Neural cell (in vitro differentiated cells): ENCODE results near the gene RAP2A. TPM values are rescaled to one million over a fixed set of nuclear protein-coding genes. Genes with fewer than 3 reads are reported as not detected.

Experiments
- H2AFZ ChIP-seq: fragments of 200-600, 300-800 bp; sonication (generic), shearing (Covaris generic); 2 replicates; pipeline ENCODE4 v1.6.0; 2014; ENCODE audit warnings: low read depth, mild to moderate bottlenecking, antibody characterized with exemption, low read length, moderate library complexity
- H3F3A ChIP-seq: fragments of 200-600 bp; shearing (Covaris generic); 2 replicates; pipeline ENCODE4 v1.6.1; 2016; ENCODE audit warnings: mild to moderate bottlenecking, moderate library complexity, mixed read lengths, antibody characterized with exemption, low read length; ENCODE audit not compliant: insufficient read depth, poor library complexity, severe bottlenecking
- H3K27ac ChIP-seq: fragments of 200-600, 300-800 bp; sonication (generic), shearing (Covaris generic); 2 replicates; pipeline ENCODE4 v1.5.1; 2014; ENCODE audit warnings: mild to moderate bottlenecking, low read length, moderate library complexity
- H3K27me3 ChIP-seq: fragments of 300-800, 200-600 bp; sonication (generic), shearing (Covaris generic); 2 replicates; pipeline ENCODE4 v1.6.0; 2014; ENCODE audit warnings: mild to moderate bottlenecking, low read depth, low read length, moderate library complexity; ENCODE audit not compliant: insufficient read depth
- H3K36me3 ChIP-seq: fragments of 300-800, 200-600 bp; sonication (generic), shearing (Covaris generic); 2 replicates; pipeline ENCODE4 v1.5.1; 2014; ENCODE audit warnings: mild to moderate bottlenecking, antibody characterized with exemption, low read length, moderate library complexity; ENCODE audit not compliant: insufficient read depth
- H3K4me2 ChIP-seq: fragments of 300-800, 200-600 bp; sonication (generic), shearing (Covaris generic); 2 replicates; pipeline ENCODE4 v1.6.0; 2014; ENCODE audit warnings: mild to moderate bottlenecking, low read length
- H3K4me3 ChIP-seq: fragments of 300-800, 200-600 bp; sonication (generic), shearing (Covaris generic); 2 replicates; pipeline ENCODE4 v1.5.1; 2014; ENCODE audit warnings: mild to moderate bottlenecking, low read length, moderate library complexity
- H3K79me2 ChIP-seq: fragments of 200-600 bp; shearing (Covaris generic); replicated peaks from 2 replicates; pipeline ENCODE4 v1.6.0; 2014; ENCODE audit warnings: mild to moderate bottlenecking, low read length, moderate library complexity; ENCODE audit not compliant: insufficient read depth
- H3K9ac ChIP-seq: fragments of 300-800, 200-600 bp; sonication (generic), shearing (Covaris generic); 2 replicates; pipeline ENCODE4 v1.6.1; 2016; ENCODE audit warnings: mild to moderate bottlenecking, low read length, mixed read lengths
- H3K9me2 ChIP-seq: fragments of 200-600 bp; shearing (Covaris generic); 2 replicates; pipeline ENCODE4 v1.6.1; 2016; ENCODE audit warnings: mild to moderate bottlenecking, low read length, mixed read lengths; ENCODE audit not compliant: insufficient read depth
- H3K9me3 ChIP-seq: fragments of 200-600, 300-800 bp; sonication (generic), shearing (Covaris generic); 2 replicates; pipeline ENCODE4 v1.6.1; 2016; ENCODE audit warnings: mild to moderate bottlenecking, mixed run types, low read length, moderate library complexity, mixed read lengths
- H4K20me1 ChIP-seq: fragments of 200-600 bp; shearing (Covaris generic); 2 replicates; pipeline ENCODE4 v1.6.1; 2016; ENCODE audit warnings: mild to moderate bottlenecking, mixed run types; ENCODE audit not compliant: insufficient read depth
- EP300 ChIP-seq: fragments of 450-650 bp; conservative IDR thresholded peaks from 2 replicates; pipeline ENCODE4 v1.6.1; 2014; ENCODE audit warnings: antibody characterized with exemption, mild to moderate bottlenecking, moderate library complexity; ENCODE audit not compliant: poor library complexity, severe bottlenecking
- EZH2 ChIP-seq: fragments of 200-600, 300-800 bp; shearing (Covaris generic), sonication (generic); IDR thresholded peaks from 2 replicates; pipeline ENCODE4 v1.6.1; 2014; ENCODE audit warnings: antibody characterized with exemption, low read length, borderline replicate concordance, mild to moderate bottlenecking; ENCODE audit not compliant: insufficient read depth, poor library complexity, severe bottlenecking
- MXI1 ChIP-seq: fragments of 450-650 bp; conservative IDR thresholded peaks from 2 replicates; pipeline ENCODE4 v1.6.1; 2014; ENCODE audit warnings: antibody characterized with exemption, mild to moderate bottlenecking; ENCODE audit not compliant: poor library complexity, severe bottlenecking
- POLR2AphosphoS5 ChIP-seq: IDR thresholded peaks from 2 replicates; pipeline ENCODE4 v1.6.1; 2012
- RAD21 ChIP-seq: fragments of 450-650 bp; conservative IDR thresholded peaks from 2 replicates; pipeline ENCODE4 v1.6.1; 2014; ENCODE audit warnings: antibody characterized with exemption, mild to moderate bottlenecking, moderate library complexity
- SMC3 ChIP-seq: fragments of 450-650 bp; conservative IDR thresholded peaks from 2 replicates; pipeline ENCODE4 v1.6.1; 2014; ENCODE audit warnings: antibody characterized with exemption, mild to moderate bottlenecking, moderate library complexity; ENCODE audit not compliant: poor library complexity
- TAF1 ChIP-seq: IDR thresholded peaks from 2 replicates; pipeline ENCODE4 v1.6.1; 2012; ENCODE audit warnings: low read depth
- polyA plus RNA-seq: library from polyadenylated mRNA; depleted of rRNA; stranded (reverse); fragments of >200 nt; gene quantifications from 2 replicates; pipeline ENCODE4 v1.2.3, GENCODE V29; 2014
- TF ChIP-seq, protein P1 (sequence below): IDR thresholded peaks from 2 replicates; pipeline ENCODE4 v1.6.1; 2012; ENCODE audit warnings: borderline replicate concordance
- TF ChIP-seq, protein P2 (sequence below): fragments of 450-650 bp; IDR thresholded peaks from 2 replicates; pipeline ENCODE4 v1.5.1; 2014; ENCODE audit warnings: antibody characterized with exemption, mild to moderate bottlenecking, moderate library complexity; ENCODE audit not compliant: poor library complexity, severe bottlenecking

The RAP2A gene
- polyA plus RNA-seq, 1 donor from 2014 or later, result 55.3 TPM

DNA sequence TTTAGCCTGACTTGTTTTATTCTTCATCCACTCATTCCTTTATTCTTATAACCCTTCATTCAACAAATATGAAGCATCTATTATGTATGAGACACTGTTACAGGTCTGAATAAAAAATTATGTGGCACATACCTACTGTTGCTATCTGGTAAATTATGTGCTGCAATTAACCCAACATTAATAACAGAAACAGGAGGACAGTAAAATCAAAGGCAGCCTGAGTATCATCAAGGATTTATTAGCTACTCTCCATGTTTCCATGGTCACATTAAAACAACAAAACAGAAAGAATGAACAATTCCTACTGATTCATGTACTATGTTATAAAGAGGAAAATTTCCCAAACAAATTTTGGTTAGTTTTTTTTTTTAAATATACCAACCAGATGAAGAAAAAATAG lies 43.9 kb downstream of the RAP2A start:
- Histone ChIP-seq H3K9ac (no peak overlapping the region), H3K9me2 (no peaks in the 10 kb centered on the region), H3K79me2 (no peaks in the 10 kb centered on the region), H3K27me3 (no peaks in the 10 kb centered on the region), H3K36me3 (no peaks in the 10 kb centered on the region), H3K4me3 (no peak overlapping the region), H3K4me2 (no peak overlapping the region), H3K9me3 (no peaks in the 10 kb centered on the region), H3F3A (no peaks in the 10 kb centered on the region), H4K20me1 (no peaks in the 10 kb centered on the region), H2AFZ (no peak overlapping the region), H3K27ac (no peak overlapping the region)
- TF ChIP-seq, protein P1, sequence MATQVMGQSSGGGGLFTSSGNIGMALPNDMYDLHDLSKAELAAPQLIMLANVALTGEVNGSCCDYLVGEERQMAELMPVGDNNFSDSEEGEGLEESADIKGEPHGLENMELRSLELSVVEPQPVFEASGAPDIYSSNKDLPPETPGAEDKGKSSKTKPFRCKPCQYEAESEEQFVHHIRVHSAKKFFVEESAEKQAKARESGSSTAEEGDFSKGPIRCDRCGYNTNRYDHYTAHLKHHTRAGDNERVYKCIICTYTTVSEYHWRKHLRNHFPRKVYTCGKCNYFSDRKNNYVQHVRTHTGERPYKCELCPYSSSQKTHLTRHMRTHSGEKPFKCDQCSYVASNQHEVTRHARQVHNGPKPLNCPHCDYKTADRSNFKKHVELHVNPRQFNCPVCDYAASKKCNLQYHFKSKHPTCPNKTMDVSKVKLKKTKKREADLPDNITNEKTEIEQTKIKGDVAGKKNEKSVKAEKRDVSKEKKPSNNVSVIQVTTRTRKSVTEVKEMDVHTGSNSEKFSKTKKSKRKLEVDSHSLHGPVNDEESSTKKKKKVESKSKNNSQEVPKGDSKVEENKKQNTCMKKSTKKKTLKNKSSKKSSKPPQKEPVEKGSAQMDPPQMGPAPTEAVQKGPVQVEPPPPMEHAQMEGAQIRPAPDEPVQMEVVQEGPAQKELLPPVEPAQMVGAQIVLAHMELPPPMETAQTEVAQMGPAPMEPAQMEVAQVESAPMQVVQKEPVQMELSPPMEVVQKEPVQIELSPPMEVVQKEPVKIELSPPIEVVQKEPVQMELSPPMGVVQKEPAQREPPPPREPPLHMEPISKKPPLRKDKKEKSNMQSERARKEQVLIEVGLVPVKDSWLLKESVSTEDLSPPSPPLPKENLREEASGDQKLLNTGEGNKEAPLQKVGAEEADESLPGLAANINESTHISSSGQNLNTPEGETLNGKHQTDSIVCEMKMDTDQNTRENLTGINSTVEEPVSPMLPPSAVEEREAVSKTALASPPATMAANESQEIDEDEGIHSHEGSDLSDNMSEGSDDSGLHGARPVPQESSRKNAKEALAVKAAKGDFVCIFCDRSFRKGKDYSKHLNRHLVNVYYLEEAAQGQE, result no peak
- TF ChIP-seq POLR2AphosphoS5, result no peak
- TF ChIP-seq TAF1, result no peak
- no peak for TF ChIP-seq RAD21
- no peak for TF ChIP-seq EP300
- TF ChIP-seq, protein P2, sequence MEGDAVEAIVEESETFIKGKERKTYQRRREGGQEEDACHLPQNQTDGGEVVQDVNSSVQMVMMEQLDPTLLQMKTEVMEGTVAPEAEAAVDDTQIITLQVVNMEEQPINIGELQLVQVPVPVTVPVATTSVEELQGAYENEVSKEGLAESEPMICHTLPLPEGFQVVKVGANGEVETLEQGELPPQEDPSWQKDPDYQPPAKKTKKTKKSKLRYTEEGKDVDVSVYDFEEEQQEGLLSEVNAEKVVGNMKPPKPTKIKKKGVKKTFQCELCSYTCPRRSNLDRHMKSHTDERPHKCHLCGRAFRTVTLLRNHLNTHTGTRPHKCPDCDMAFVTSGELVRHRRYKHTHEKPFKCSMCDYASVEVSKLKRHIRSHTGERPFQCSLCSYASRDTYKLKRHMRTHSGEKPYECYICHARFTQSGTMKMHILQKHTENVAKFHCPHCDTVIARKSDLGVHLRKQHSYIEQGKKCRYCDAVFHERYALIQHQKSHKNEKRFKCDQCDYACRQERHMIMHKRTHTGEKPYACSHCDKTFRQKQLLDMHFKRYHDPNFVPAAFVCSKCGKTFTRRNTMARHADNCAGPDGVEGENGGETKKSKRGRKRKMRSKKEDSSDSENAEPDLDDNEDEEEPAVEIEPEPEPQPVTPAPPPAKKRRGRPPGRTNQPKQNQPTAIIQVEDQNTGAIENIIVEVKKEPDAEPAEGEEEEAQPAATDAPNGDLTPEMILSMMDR, result no peak
- no peak for TF ChIP-seq SMC3
- TF ChIP-seq EZH2, result no peak
- TF ChIP-seq MXI1, result no peak

DNA sequence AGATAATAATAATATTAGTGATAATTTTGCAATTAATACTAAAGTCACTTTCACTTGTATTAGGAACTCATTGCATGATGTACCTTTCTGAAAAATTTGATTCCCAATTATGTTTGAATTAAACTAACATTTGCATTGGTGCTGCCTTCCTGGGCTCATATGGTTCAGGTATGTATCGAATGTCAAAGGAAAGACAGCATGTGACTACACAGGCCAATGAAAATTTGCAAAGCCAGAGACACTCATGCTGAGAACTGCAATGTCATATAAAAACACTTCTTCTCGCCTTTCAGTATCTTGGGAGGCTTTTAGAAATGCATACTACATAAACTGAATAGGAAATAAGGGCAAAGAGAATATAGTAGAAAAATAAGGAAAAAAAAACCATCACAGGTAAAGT lies 44.3 kb downstream of the RAP2A start:
- Histone ChIP-seq H3K36me3 (no peaks in the 10 kb centered on the region), H3F3A (no peaks in the 10 kb centered on the region), H3K4me2 (no peak overlapping the region), H3K79me2 (no peaks in the 10 kb centered on the region), H3K9me3 (no peaks in the 10 kb centered on the region), H3K27me3 (no peaks in the 10 kb centered on the region), H3K27ac (no peak overlapping the region), H3K9ac (no peak overlapping the region), H3K9me2 (no peaks in the 10 kb centered on the region), H3K4me3 (no peak overlapping the region), H4K20me1 (no peaks in the 10 kb centered on the region), H2AFZ (no peak overlapping the region)
- TF ChIP-seq SMC3 (no peak), TAF1 (no peak), EZH2 (no peak), RAD21 (no peak)

DNA sequence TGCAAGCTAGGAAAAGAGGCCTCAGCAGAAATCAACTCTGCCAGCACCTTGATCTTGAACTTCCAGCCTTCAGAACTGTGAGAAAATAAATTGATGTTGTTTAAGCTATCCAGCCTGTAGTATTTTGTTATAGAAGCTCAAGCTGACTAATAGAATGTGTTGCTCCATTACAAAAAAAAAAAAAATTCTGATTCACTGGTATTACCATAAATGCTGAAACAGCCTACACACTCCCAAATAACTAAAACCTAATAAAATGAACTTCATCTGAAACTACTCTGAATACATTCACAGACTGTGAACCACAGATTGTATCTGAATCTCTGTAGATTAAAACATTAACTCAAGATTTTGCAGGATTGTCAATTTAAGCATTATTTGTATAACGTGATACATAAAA lies 49.5 kb downstream of the RAP2A start:
- H3F3A ChIP-seq, result no peaks in the 10 kb centered on the region
- no peaks in the 10 kb centered on the region for H3K9me3 ChIP-seq
- no peaks in the 10 kb centered on the region for H3K9me2 ChIP-seq
- no peak overlapping the region for H3K4me3 ChIP-seq
- H3K9ac ChIP-seq, result no peak overlapping the region
- H2AFZ ChIP-seq, result no peak overlapping the region
- TF ChIP-seq POLR2AphosphoS5 (no peak), SMC3 (no peak), MXI1 (no peak), TAF1 (no peak), EZH2 (no peak), EP300 (no peak), RAD21 (no peak)
- TF ChIP-seq, protein P2, result no peak
- TF ChIP-seq, protein P1, result no peak
- H3K36me3 ChIP-seq, result no peaks in the 10 kb centered on the region
- no peak overlapping the region for H3K27ac ChIP-seq
- no peaks in the 10 kb centered on the region for H3K27me3 ChIP-seq
- H3K4me2 ChIP-seq, result no peak overlapping the region
- H3K79me2 ChIP-seq, result no peaks in the 10 kb centered on the region
- H4K20me1 ChIP-seq, result no peaks in the 10 kb centered on the region
